IMR-90 (cell line): ENCODE results near the gene TMEM184C. TPM values are rescaled to one million over a fixed set of nuclear protein-coding genes. Genes with fewer than 3 reads are reported as not detected.

Experiments
- ATAC-seq: fragments of 200-7000 bp; cut with Tn5 transposase; 2 replicates; pipeline ENCODE4 v1.9.1; 2020; ENCODE audit warnings: low read depth, mild to moderate bottlenecking, moderate library complexity
- BruUV-seq: library from RNA; stranded (reverse); fragments of 400-500 nt; replicated peaks from 2 replicates; lab custom pipeline; 2021; lab: Mats Ljungman, UMichigan
- CTCF ChIA-PET: fragments of 300-600 bp; formaldehyde crosslinking; extraction: SDS; loops from one replicate; lab custom pipeline; 2021; ENCODE audit warnings: antibody characterized with exemption; lab: Yijun Ruan, JAX
- POLR2A ChIA-PET: fragments of 300-600 bp; sonication (Branson Sonifier 250); formaldehyde crosslinking; loops from one replicate; lab custom pipeline; 2022; ENCODE audit warnings: antibody characterized with exemption; ENCODE audit not compliant: unreplicated experiment; lab: Charles Lee
- DNase-seq: peaks from one replicate; pipeline ENCODE4 v3.0.0; 2013
- H2AFZ ChIP-seq: replicated peaks from 2 replicates; pipeline ENCODE3; 2013; ENCODE audit warnings: low read length, mild to moderate bottlenecking; ENCODE audit not compliant: poor library complexity
- H2AK5ac ChIP-seq: 2 replicates; pipeline ENCODE4 v1.6.1; 2013; ENCODE audit warnings: low read depth, low read length, inconsistent platforms
- H2AK9ac ChIP-seq: replicated peaks from 2 replicates; pipeline ENCODE3; 2013; ENCODE audit warnings: mild to moderate bottlenecking, low read depth, low read length, moderate library complexity; ENCODE audit not compliant: poor library complexity
- H2BK120ac ChIP-seq: 2 replicates; pipeline ENCODE4 v1.6.1; 2013; ENCODE audit warnings: low read depth, low read length, inconsistent platforms
- H2BK15ac ChIP-seq: 3 replicates; pipeline ENCODE4 v1.6.1; 2013; ENCODE audit warnings: low read depth, low read length, inconsistent platforms
- H2BK20ac ChIP-seq: 2 replicates; pipeline ENCODE4 v1.6.1; 2013; ENCODE audit warnings: low read depth, mild to moderate bottlenecking, inconsistent platforms, low read length, moderate library complexity
- H2BK5ac ChIP-seq: 2 replicates; pipeline ENCODE4 v1.6.1; 2013; ENCODE audit warnings: mild to moderate bottlenecking, low read depth, low read length, inconsistent platforms; ENCODE audit not compliant: poor library complexity, severe bottlenecking
- H3K14ac ChIP-seq: replicated peaks from 2 replicates; pipeline ENCODE4 v1.6.1; 2013; ENCODE audit warnings: low read depth, low read length, inconsistent platforms
- H3K18ac ChIP-seq: 2 replicates; pipeline ENCODE4 v1.6.1; 2013; ENCODE audit warnings: low read depth, low read length, control low read depth
- H3K23ac ChIP-seq: 2 replicates; pipeline ENCODE4 v1.6.1; 2013; ENCODE audit warnings: low read depth, low read length, inconsistent platforms
- H3K27ac ChIP-seq: 2 replicates; pipeline ENCODE4 v1.5.1; 2013; ENCODE audit warnings: mild to moderate bottlenecking, control low read depth, low read length; ENCODE audit not compliant: insufficient read depth
- H3K27me3 ChIP-seq: 2 replicates; pipeline ENCODE4 v1.6.1; 2013; ENCODE audit warnings: low read length; ENCODE audit not compliant: control insufficient read depth, insufficient read depth
- H3K36me3 ChIP-seq: 2 replicates; pipeline ENCODE4 v1.6.1; 2013; ENCODE audit warnings: low read length, mixed read lengths; ENCODE audit not compliant: control insufficient read depth, insufficient read depth
- H3K4ac ChIP-seq: 2 replicates; pipeline ENCODE4 v1.6.1; 2013; ENCODE audit warnings: low read depth, low read length, inconsistent platforms
- H3K4me1 ChIP-seq: 2 replicates; pipeline ENCODE4 v1.6.1; 2013; ENCODE audit warnings: low read length, mixed read lengths; ENCODE audit not compliant: control insufficient read depth, insufficient read depth
- H3K4me2 ChIP-seq: 2 replicates; pipeline ENCODE4 v1.6.1; 2013; ENCODE audit warnings: low read depth, mild to moderate bottlenecking, control low read depth, low read length, moderate library complexity
- H3K4me3 ChIP-seq: 2 replicates; pipeline ENCODE4 v1.5.1; 2013; ENCODE audit warnings: low read depth, mild to moderate bottlenecking, control low read depth, low read length, moderate library complexity; ENCODE audit not compliant: insufficient read depth
- H3K56ac ChIP-seq: 2 replicates; pipeline ENCODE4 v1.6.1; 2013; ENCODE audit warnings: low read length, inconsistent platforms; ENCODE audit not compliant: insufficient read depth; ENCODE audit errors: extremely low read depth
- H3K79me1 ChIP-seq, 2 experiments: 2 replicates each; pipeline ENCODE4 v1.6.1; 2013; ENCODE audit warnings: low read length in 2 of 2, inconsistent platforms in 1 of 2, low read depth in 1 of 2
- H3K9ac ChIP-seq: 2 replicates; pipeline ENCODE4 v1.6.1; 2013; ENCODE audit warnings: low read depth, low read length, control low read depth
- H3K9me1 ChIP-seq: 2 replicates; pipeline ENCODE4 v1.6.1; 2013; ENCODE audit warnings: low read length, inconsistent platforms; ENCODE audit not compliant: insufficient read depth
- H3K9me3 ChIP-seq: 2 replicates; pipeline ENCODE4 v1.6.1; 2013; ENCODE audit warnings: low read length; ENCODE audit not compliant: control insufficient read depth, insufficient read depth
- H4K20me1 ChIP-seq: 2 replicates; pipeline ENCODE4 v1.6.1; 2013; ENCODE audit warnings: low read length, inconsistent platforms; ENCODE audit not compliant: insufficient read depth
- H4K5ac ChIP-seq: 2 replicates; pipeline ENCODE4 v1.6.1; 2013; ENCODE audit warnings: mild to moderate bottlenecking, low read depth, low read length, control low read depth
- H4K8ac ChIP-seq, 2 experiments: 2 replicates each; pipeline ENCODE4 v1.6.1; 2013; ENCODE audit warnings: low read depth in 2 of 2, low read length in 2 of 2, control low read depth in 1 of 2, inconsistent platforms in 1 of 2
- H4K91ac ChIP-seq: 2 replicates; pipeline ENCODE4 v1.6.1; 2013; ENCODE audit warnings: low read depth, low read length, inconsistent platforms; ENCODE audit not compliant: insufficient read depth
- BHLHE40 ChIP-seq: fragments of 150-350 bp; IDR thresholded peaks from 2 replicates; pipeline ENCODE4 v1.6.1; 2016; ENCODE audit warnings: mild to moderate bottlenecking, low read depth, low read length
- CEBPB ChIP-seq: IDR thresholded peaks from 2 replicates; pipeline ENCODE4 v1.6.1; 2012; ENCODE audit warnings: low read depth, low read length, improper control_type of control experiment
- MAZ ChIP-seq: IDR thresholded peaks from 2 replicates; pipeline ENCODE4 v1.6.1; 2012; ENCODE audit warnings: low read depth, mild to moderate bottlenecking, low read length, improper control_type of control experiment, moderate library complexity, borderline replicate concordance
- MXI1 ChIP-seq: IDR thresholded peaks from 2 replicates; pipeline ENCODE4 v1.6.1; 2012; ENCODE audit warnings: low read depth, mild to moderate bottlenecking, low read length, moderate library complexity, borderline replicate concordance
- NFE2L2 ChIP-seq: fragments of 150-350 bp; IDR thresholded peaks from 2 replicates; pipeline ENCODE4 v1.6.1; 2016; ENCODE audit warnings: low read depth, mild to moderate bottlenecking, low read length
- RFX5 ChIP-seq: IDR thresholded peaks from 2 replicates; pipeline ENCODE4 v1.8.0; 2012; ENCODE audit warnings: low read depth, mild to moderate bottlenecking, low read length, moderate library complexity
- WGBS, 2 experiments: methylation state at CpG; one replicate each; pipeline versions ENCODE4 v1.1.5 to v1.1.7; 2013; ENCODE audit warnings: missing lambda C conversion rate in 2 of 2; ENCODE audit not compliant: insufficient read length in 1 of 2; ENCODE audit errors: extremely low coverage in 2 of 2; 5-methylcytosine and 5-hydroxymethylcytosine counted together
- dilution Hi-C: fragments of 300-500 bp; cut with HindIII; formaldehyde crosslinking; loops from one replicate; pipeline ENCODE4 v1.14.3; 2018; ENCODE audit warnings: low sequenced_read_pairs; ENCODE audit not compliant: unreplicated experiment
- in situ Hi-C: fragments of 300-500 bp; cut with MboI; formaldehyde crosslinking; loops from 3 replicates; pipeline ENCODE4 v1.14.3; 2019; ENCODE audit warnings: low sequenced_read_pairs, inconsistent platforms, mixed read lengths
- intact Hi-C: fragments of 100-400 bp; cut with micrococcal nuclease; formaldehyde crosslinking; loops from 2 replicates; pipeline ENCODE4 v1.10.0; 2022
- polyA plus RNA-seq, 3 experiments: library from polyadenylated mRNA; depleted of rRNA; stranded (reverse); fragments of >200 nt; gene quantifications; 2 replicates each; pipeline ENCODE4 v1.2.3, GENCODE V29; 2012; ENCODE audit warnings: low replicate concordance in 1 of 3
- total RNA-seq: library from RNA; depleted of rRNA; stranded (reverse); fragments of >200 nt; gene quantifications from 2 replicates; pipeline ENCODE4 v1.2.3, GENCODE V29; 2012

TMEM184C gene
- total and polyA plus RNA-seq, 2 of the 4 experiments (the other 2 are of a cell fraction), result 17.4 to 67.6 TPM

- peaks cover 12% of the 10 kb centered on the region for H3K36me3 ChIP-seq
- H3K27me3 ChIP-seq, result no peaks in the 10 kb centered on the region
- H2AK5ac ChIP-seq, result no peak overlapping the region
- CTCF ChIA-PET, result no interaction called here
- H3K4ac ChIP-seq, result no peak overlapping the region
- POLR2A ChIA-PET, result no interaction called here
- dilution Hi-C loops, result no loop called here
- H4K8ac ChIP-seq, result no peak overlapping the region
- no peak overlapping the region for H3K14ac ChIP-seq
- no peak overlapping the region for H3K56ac ChIP-seq
- intact Hi-C loops, result no loop called here
- H2AFZ ChIP-seq, result no peak overlapping the region
- H3K18ac ChIP-seq, result no peak overlapping the region
- H2BK20ac ChIP-seq, result no peak overlapping the region
- no peak overlapping the region for H3K4me2 ChIP-seq
- H4K91ac ChIP-seq, result no peak overlapping the region
- H3K4me3 ChIP-seq, result no peak overlapping the region
- H2BK120ac ChIP-seq, result no peak overlapping the region
- H3K9me1 ChIP-seq, result 0 out of 2 replicates have a peak, but pooled peaks cover under 1% of the 10 kb centered on the region
- no peaks in the 10 kb centered on the region; the same call in 1 of the 2 replicates for H3K9me3 ChIP-seq
- no peaks in the 10 kb centered on the region for H4K20me1 ChIP-seq
- H2AK9ac ChIP-seq, result no peak overlapping the region
- no peak overlapping the region for H3K9ac ChIP-seq
- ATAC-seq (no peak), DNase-seq (no peak)
- no peak overlapping the region for H2BK15ac ChIP-seq
- BruUV-seq, result no TSS peak
- H3K4me1 ChIP-seq, result no peaks in the 10 kb centered on the region
- in situ Hi-C loops, result no loop called here
- no peak overlapping the region for H4K5ac ChIP-seq
- TF ChIP-seq CEBPB, result no peak
- TF ChIP-seq MAZ, result no peak
- TF ChIP-seq BHLHE40, result no peak
- no peak for TF ChIP-seq RFX5
- no peak for TF ChIP-seq NFE2L2
- no peak for TF ChIP-seq MXI1
- no peak overlapping the region for H2BK5ac ChIP-seq
- no CpG with 5 or more reads among the region's 1 CpG for WGBS, 2 experiments
- no peak overlapping the region for H3K23ac ChIP-seq
- H3K27ac ChIP-seq, result no peak overlapping the region
- H3K79me1 ChIP-seq, result peaks cover 0 to 8% of the 10 kb centered on the region in 2 experiments; a peak in 1 of 4 replicates
Observed at GRCh38 chr4:147638365-147638764, 21.2 kb downstream of the TMEM184C start.
